SIG-M5 treated with dmso at 0.1 percent for 504 hours (cell line): ENCODE results near the gene TMEM147.
"Not testable (repeated sequence)": the region's sequence is repeated elsewhere in the genome, so short reads cannot be mapped to it uniquely, and the experiment has no call there.

Experiments used
- DNase-seq: peaks from one replicate; lab custom pipeline; 2025; ENCODE audit not compliant: unreplicated experiment; lab: John Stamatoyannopoulos, UW

Gene TMEM147

GRCh38 chr19:35562336-35562735 is 16.9 kb downstream of the TMEM147 start:
- no peak for DNase-seq

GRCh38 chr19:35562776-35563175 is 17.4 kb downstream of the TMEM147 start:
- DNase-seq, result no peak

- DNase-seq, result no peak
Measured at GRCh38 chr19:35563207-35563829, 17.9 kb downstream of the TMEM147 start, which contains the start of gene ATP4A. TSS of gene ATP4A (minus strand) at chr19:35563658. CDS start at chr19:35563629, 29 bp downstream.

- no peak for DNase-seq
Measured at GRCh38 chr19:35565016-35565856, 19.8 kb downstream of the TMEM147 start.

- no peak for DNase-seq
Measured at GRCh38 chr19:35566738-35567137, 21.3 kb downstream of the TMEM147 start.

- no peak for DNase-seq
Measured at GRCh38 chr19:35569281-35569781, 23.9 kb downstream of the TMEM147 start.

GRCh38 chr19:35571406-35571965 is 26.1 kb downstream of the TMEM147 start:
- no peak for DNase-seq

- no peak for DNase-seq
Measured at GRCh38 chr19:35577918-35578317, 32.5 kb downstream of the TMEM147 start.

GRCh38 chr19:35578707-35579106 is 33.3 kb downstream of the TMEM147 start:
- no peak for DNase-seq

GRCh38 chr19:35582760-35583159 is 37.3 kb downstream of the TMEM147 start:
- DNase-seq, result no peak

- DNase-seq, result no peak
Measured at GRCh38 chr19:35585848-35586247, 40.4 kb downstream of the TMEM147 start, which contains the start of gene PMIS2. TSS of gene PMIS2 (plus strand) at chr19:35586173. CDS start at chr19:35586260, 87 bp downstream.

GRCh38 chr19:35587321-35587720 is 41.9 kb downstream of the TMEM147 start:
- no peak for DNase-seq

- no peak for DNase-seq
Measured at GRCh38 chr19:35590875-35591274, 45.4 kb downstream of the TMEM147 start.

- DNase-seq, result peak; percentile 30
Measured at GRCh38 chr19:35592226-35592625, 46.8 kb downstream of the TMEM147 start.

- DNase-seq, result not testable (repeated sequence)
Measured at GRCh38 chr19:35595026-35595425, 49.6 kb downstream of the TMEM147 start.

GRCh38 chr19:35595928-35596327 is 50.5 kb downstream of the TMEM147 start:
- DNase-seq, result no peak

GRCh38 chr19:35596366-35596999 is 51.1 kb downstream of the TMEM147 start:
- no peak for DNase-seq
